BJ (cell line): ENCODE data around the gene ME1. TPM values are rescaled to one million over a fixed set of nuclear protein-coding genes. Genes with fewer than 3 reads are reported as not detected.
A peak's percentile ranks its signal among the peaks of the same experiment; 100 is the strongest.

Experiments
- CTCF ChIA-PET: fragments of 350-600 bp; formaldehyde crosslinking; extraction: SDS; loops from one replicate; lab custom pipeline; 2021; ENCODE audit warnings: antibody characterized with exemption, inconsistent platforms; lab: Yijun Ruan, JAX
- POLR2A ChIA-PET: fragments of 300-600 bp; sonication (Branson Sonifier 250); formaldehyde crosslinking; extraction: SDS; loops from one replicate; lab custom pipeline; 2021; ENCODE audit warnings: antibody characterized with exemption; lab: Charles Lee
- DNase-seq: peaks from one replicate; pipeline ENCODE4 v3.0.0-alpha.2; 2011; ENCODE audit warnings: low read depth
- H3K27me3 ChIP-seq: 2 replicates; pipeline ENCODE4 v1.6.0; 2011; ENCODE audit warnings: low read length; ENCODE audit not compliant: control insufficient read depth, insufficient read depth
- H3K36me3 ChIP-seq: 2 replicates; pipeline ENCODE4 v1.5.1; 2011; ENCODE audit warnings: low read length; ENCODE audit not compliant: control insufficient read depth, insufficient read depth
- H3K4me3 ChIP-seq: 2 replicates; pipeline ENCODE4 v1.5.1; 2011; ENCODE audit warnings: low read depth, mild to moderate bottlenecking, control low read depth, low read length
- polyA plus RNA-seq: library from polyadenylated mRNA; depleted of rRNA; stranded (reverse); fragments of >200 nt; gene quantifications from 2 replicates; pipeline ENCODE4 v1.2.3, GENCODE V29; 2011
- TF ChIP-seq, protein P1 (sequence below): IDR thresholded peaks from 2 replicates; pipeline ENCODE4 v1.5.1; 2011; ENCODE audit warnings: low read depth, mild to moderate bottlenecking, control low read depth, inconsistent platforms, low read length, moderate library complexity; ENCODE audit not compliant: insufficient read depth

ME1 gene
- polyA plus RNA-seq, 1 experiment, result 5.5 TPM

- POLR2A ChIA-PET, result no interaction called here
- TF ChIP-seq, protein P1, sequence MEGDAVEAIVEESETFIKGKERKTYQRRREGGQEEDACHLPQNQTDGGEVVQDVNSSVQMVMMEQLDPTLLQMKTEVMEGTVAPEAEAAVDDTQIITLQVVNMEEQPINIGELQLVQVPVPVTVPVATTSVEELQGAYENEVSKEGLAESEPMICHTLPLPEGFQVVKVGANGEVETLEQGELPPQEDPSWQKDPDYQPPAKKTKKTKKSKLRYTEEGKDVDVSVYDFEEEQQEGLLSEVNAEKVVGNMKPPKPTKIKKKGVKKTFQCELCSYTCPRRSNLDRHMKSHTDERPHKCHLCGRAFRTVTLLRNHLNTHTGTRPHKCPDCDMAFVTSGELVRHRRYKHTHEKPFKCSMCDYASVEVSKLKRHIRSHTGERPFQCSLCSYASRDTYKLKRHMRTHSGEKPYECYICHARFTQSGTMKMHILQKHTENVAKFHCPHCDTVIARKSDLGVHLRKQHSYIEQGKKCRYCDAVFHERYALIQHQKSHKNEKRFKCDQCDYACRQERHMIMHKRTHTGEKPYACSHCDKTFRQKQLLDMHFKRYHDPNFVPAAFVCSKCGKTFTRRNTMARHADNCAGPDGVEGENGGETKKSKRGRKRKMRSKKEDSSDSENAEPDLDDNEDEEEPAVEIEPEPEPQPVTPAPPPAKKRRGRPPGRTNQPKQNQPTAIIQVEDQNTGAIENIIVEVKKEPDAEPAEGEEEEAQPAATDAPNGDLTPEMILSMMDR, result no peak
- no peak overlapping the region for H3K4me3 ChIP-seq
- no peaks in the 10 kb centered on the region for H3K27me3 ChIP-seq
- no peak for DNase-seq
- CTCF ChIA-PET, result no interaction called here
- peaks cover 2% of the 10 kb centered on the region for H3K36me3 ChIP-seq
Observed at GRCh38 chr6:83389606-83390005, 41.2 kb downstream of the ME1 start.

GRCh38 chr6:83385473-83385872 is 45.4 kb downstream of the ME1 start:
- TF ChIP-seq, protein P1, result no peak
- Histone ChIP-seq H3K27me3 (no peaks in the 10 kb centered on the region), H3K4me3 (no peak overlapping the region), H3K36me3 (no peaks in the 10 kb centered on the region)
- no peak for DNase-seq
- POLR2A ChIA-PET, result no interaction called here
- CTCF ChIA-PET, result no interaction called here

- no peak overlapping the region for H3K4me3 ChIP-seq
- ChIA-PET POLR2A (no interaction called here), CTCF (no interaction called here)
- TF ChIP-seq, protein P1, result no peak
- no peaks in the 10 kb centered on the region for H3K27me3 ChIP-seq
- H3K36me3 ChIP-seq, result no peaks in the 10 kb centered on the region
- DNase-seq, result no peak
Observed at GRCh38 chr6:83384751-83385150, 46.1 kb downstream of the ME1 start.

DNA sequence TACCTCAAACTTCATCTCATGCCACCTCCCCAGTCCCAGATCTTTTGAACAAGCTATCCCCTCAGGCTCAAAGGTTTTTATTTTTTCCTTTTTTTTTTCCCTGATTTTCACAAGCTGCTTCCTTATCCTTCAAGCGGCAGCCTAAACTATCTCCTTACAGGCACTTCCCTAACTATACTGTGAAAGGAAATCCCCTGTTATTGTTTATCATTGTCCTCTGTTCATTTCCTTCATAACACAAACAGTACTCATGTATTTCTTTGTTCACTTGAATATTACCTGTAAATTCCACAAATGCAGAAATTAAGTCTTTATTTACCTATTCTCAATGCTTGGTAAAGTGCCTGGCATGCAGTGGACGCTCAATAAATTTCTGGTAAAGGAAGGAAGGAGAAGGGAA is 48.9 kb downstream of the ME1 start:
- CTCF ChIA-PET, result interaction anchor here (1.0 to 1.5 kb wide), 4 partner anchors 10 to 315 kb away, joined by 3 to 4 read pairs (median 3); partner anchors contain the start of genes DOP1A and PRSS35
- Histone ChIP-seq H3K4me3 (no peak overlapping the region), H3K27me3 (no peaks in the 10 kb centered on the region), H3K36me3 (no peaks in the 10 kb centered on the region)
- POLR2A ChIA-PET, result interaction anchor here (0.6 kb wide), 1 partner anchor 154 kb away, joined by 10 read pairs; no protein-coding TSS in a partner anchor
- TF ChIP-seq, protein P1, result no peak
- DNase-seq, result no peak

- TF ChIP-seq, protein P1, result peak; percentile 10; the same call in 1 of the 2 replicates
- DNase-seq, result peak; percentile 51
- H3K36me3 ChIP-seq, result no peaks in the 10 kb centered on the region
- no peaks in the 10 kb centered on the region for H3K27me3 ChIP-seq
- POLR2A ChIA-PET, result no interaction called here
- H3K4me3 ChIP-seq, result no peak overlapping the region
- CTCF ChIA-PET, result interaction anchor here (0.8 to 1.5 kb wide), 2 partner anchors 14 to 163 kb away, joined by 3 to 4 read pairs; no protein-coding TSS in a partner anchor
Observed at GRCh38 chr6:83378621-83379388, 52.0 kb downstream of the ME1 start.
